Ishikawa (cell line): ENCODE measurements around the gene ACTG2.

Source experiments
- CEBPB ChIP-seq: IDR thresholded peaks from 2 replicates; pipeline ENCODE4 v1.6.1; 2012
- CREB1 ChIP-seq: IDR thresholded peaks from 2 replicates; pipeline ENCODE4 v1.6.1; 2012; ENCODE audit warnings: low read depth
- EGR1 ChIP-seq: IDR thresholded peaks from 2 replicates; pipeline ENCODE4 v1.6.1; 2012
- EP300 ChIP-seq: IDR thresholded peaks from 2 replicates; pipeline ENCODE4 v1.6.1; 2012; ENCODE audit warnings: borderline replicate concordance
- FOXM1 ChIP-seq: IDR thresholded peaks from 2 replicates; pipeline ENCODE4 v1.6.1; 2012; ENCODE audit warnings: low read depth, borderline replicate concordance
- MAX ChIP-seq: IDR thresholded peaks from 2 replicates; pipeline ENCODE4 v1.6.1; 2012
- NFIC ChIP-seq: IDR thresholded peaks from 2 replicates; pipeline ENCODE4 v1.6.1; 2012
- RAD21 ChIP-seq: IDR thresholded peaks from 2 replicates; pipeline ENCODE4 v1.6.1; 2012; ENCODE audit warnings: low read depth
- REST ChIP-seq: IDR thresholded peaks from 2 replicates; pipeline ENCODE4 v1.6.1; 2012; ENCODE audit warnings: low read depth, mild to moderate bottlenecking
- TAF1 ChIP-seq: IDR thresholded peaks from 2 replicates; pipeline ENCODE4 v1.6.1; 2012; ENCODE audit warnings: low read depth, mild to moderate bottlenecking
- TCF12 ChIP-seq: IDR thresholded peaks from 2 replicates; pipeline ENCODE4 v1.6.1; 2012; ENCODE audit warnings: low read depth
- TEAD4 ChIP-seq: IDR thresholded peaks from 2 replicates; pipeline ENCODE4 v1.6.1; 2012
- USF1 ChIP-seq: IDR thresholded peaks from 2 replicates; pipeline ENCODE4 v1.6.1; 2012
- YY1 ChIP-seq: IDR thresholded peaks from 2 replicates; pipeline ENCODE4 v1.6.1; 2012; ENCODE audit warnings: low read depth
- ZBTB7A ChIP-seq: IDR thresholded peaks from 2 replicates; pipeline ENCODE4 v1.6.1; 2012; ENCODE audit warnings: low read depth

ACTG2 gene

GRCh38 chr2:73928963-73929347 lies 36.1 kb downstream of the ACTG2 start:
- TF ChIP-seq RAD21: no peak
- no peak for TF ChIP-seq EGR1
- TF ChIP-seq ZBTB7A: no peak
- TF ChIP-seq FOXM1: no peak
- TF ChIP-seq MAX: no peak
- no peak for TF ChIP-seq REST

GRCh38 chr2:73930386-73930785 lies 37.6 kb downstream of the ACTG2 start:
- no peak for TF ChIP-seq REST
- no peak for TF ChIP-seq TCF12
- no peak for TF ChIP-seq TEAD4
- TF ChIP-seq EP300: no peak
- no peak for TF ChIP-seq MAX
- TF ChIP-seq TAF1: no peak
- no peak for TF ChIP-seq YY1
- no peak for TF ChIP-seq RAD21
- no peak for TF ChIP-seq CREB1
- TF ChIP-seq ZBTB7A: no peak
- no peak for TF ChIP-seq NFIC
- TF ChIP-seq CEBPB: no peak
- TF ChIP-seq FOXM1: no peak
- no peak for TF ChIP-seq EGR1
- no peak for TF ChIP-seq USF1

GRCh38 chr2:73931531-73932500 lies 39.0 kb downstream of the ACTG2 start:
- TF ChIP-seq USF1 (no peak), TEAD4 (no peak), YY1 (no peak), CEBPB (no peak)

GRCh38 chr2:73933194-73933593 lies 40.4 kb downstream of the ACTG2 start:
- TF ChIP-seq ZBTB7A: no peak

GRCh38 chr2:73935641-73936040 lies 42.8 kb downstream of the ACTG2 start:
- no peak for TF ChIP-seq ZBTB7A
- no peak for TF ChIP-seq EP300
- no peak for TF ChIP-seq TEAD4
- TF ChIP-seq CEBPB: no peak
- TF ChIP-seq RAD21: no peak
- TF ChIP-seq TCF12: no peak
- no peak for TF ChIP-seq TAF1
- no peak for TF ChIP-seq YY1
- TF ChIP-seq FOXM1: no peak
- no peak for TF ChIP-seq REST
- no peak for TF ChIP-seq CREB1
- TF ChIP-seq USF1: no peak
